SU-DHL-6 (cell line): ENCODE results near the gene SNU13.
"Not testable (repeated sequence)": the region's sequence is repeated elsewhere in the genome, so short reads cannot be mapped to it uniquely, and the experiment has no call there.

ENCODE experiments used
- H2AFZ ChIP-seq: fragments of 200-600 bp; sonication (generic); 2 replicates; pipeline ENCODE4 v1.6.1; 2014; ENCODE audit warnings: low read depth, mild to moderate bottlenecking, moderate library complexity, mixed read lengths, antibody characterized with exemption, low read length; ENCODE audit not compliant: severe bottlenecking
- H3F3A ChIP-seq: fragments of 200-600 bp; shearing (Covaris generic); 2 replicates; pipeline ENCODE4 v1.6.0; 2016; ENCODE audit warnings: antibody characterized with exemption, mild to moderate bottlenecking; ENCODE audit not compliant: insufficient read depth
- H3K27ac ChIP-seq: fragments of 200-600 bp; sonication (generic); 2 replicates; pipeline ENCODE4 v1.5.1; 2016; ENCODE audit warnings: low read depth, mild to moderate bottlenecking, low read length, moderate library complexity, mixed read lengths
- H3K27me3 ChIP-seq: fragments of 200-600 bp; sonication (generic), shearing (Covaris generic); 2 replicates; pipeline ENCODE4 v1.6.0; 2014; ENCODE audit warnings: mild to moderate bottlenecking, low read length
- H3K36me3 ChIP-seq: fragments of 200-600 bp; sonication (generic); 2 replicates; pipeline ENCODE4 v1.6.1; 2014; ENCODE audit warnings: mild to moderate bottlenecking, low read length, mixed read lengths
- H3K4me2 ChIP-seq: fragments of 300-600, 200-600 bp; shearing (Covaris generic), sonication (generic); 2 replicates; pipeline ENCODE4 v1.6.0; 2014; ENCODE audit warnings: low read length, low read depth, mild to moderate bottlenecking; ENCODE audit not compliant: poor library complexity, severe bottlenecking
- H3K4me3 ChIP-seq: fragments of 200-600 bp; sonication (generic); 2 replicates; pipeline ENCODE4 v1.5.1; 2014; ENCODE audit warnings: antibody characterized with exemption, low read length, mild to moderate bottlenecking, mixed read lengths; ENCODE audit not compliant: insufficient read depth, poor library complexity, severe bottlenecking
- H3K79me2 ChIP-seq: fragments of 200-600 bp; sonication (generic); 2 replicates; pipeline ENCODE4 v1.6.1; 2014; ENCODE audit warnings: mild to moderate bottlenecking, low read length, moderate library complexity; ENCODE audit not compliant: insufficient read depth
- H3K9ac ChIP-seq: fragments of 200-600 bp; sonication (generic); 2 replicates; pipeline ENCODE4 v1.7.0; 2014; ENCODE audit warnings: mild to moderate bottlenecking, low read length
- H3K9me2 ChIP-seq: fragments of 200-600 bp; sonication (generic); replicated peaks from 2 replicates; pipeline ENCODE4 v1.6.1; 2014; ENCODE audit warnings: low read length; ENCODE audit not compliant: insufficient read depth
- H3K9me3 ChIP-seq: fragments of 200-600 bp; sonication (generic); 2 replicates; pipeline ENCODE4 v1.6.1; 2014; ENCODE audit warnings: low read length, mixed read lengths; ENCODE audit not compliant: insufficient read depth
- H4K20me1 ChIP-seq: fragments of 200-600 bp; sonication (generic); 2 replicates; pipeline ENCODE4 v1.6.1; 2014; ENCODE audit warnings: low read depth, mild to moderate bottlenecking, antibody characterized with exemption, low read length, moderate library complexity, mixed read lengths
- EZH2phosphoT487 ChIP-seq: fragments of 200-600 bp; sonication (generic), shearing (Covaris generic); conservative IDR thresholded peaks from 2 replicates; pipeline ENCODE4 v1.6.1; 2018; ENCODE audit warnings: mild to moderate bottlenecking, antibody characterized with exemption, low read length, moderate library complexity, mixed read lengths
- TF ChIP-seq, protein P1 (sequence below): fragments of 200-600 bp; sonication (generic); IDR thresholded peaks from one replicate; pipeline ENCODE4 v1.5.1; 2017; ENCODE audit warnings: antibody characterized with exemption, mild to moderate bottlenecking, low read length, moderate library complexity; ENCODE audit not compliant: insufficient read depth, poor library complexity, severe bottlenecking

The SNU13 gene

DNA sequence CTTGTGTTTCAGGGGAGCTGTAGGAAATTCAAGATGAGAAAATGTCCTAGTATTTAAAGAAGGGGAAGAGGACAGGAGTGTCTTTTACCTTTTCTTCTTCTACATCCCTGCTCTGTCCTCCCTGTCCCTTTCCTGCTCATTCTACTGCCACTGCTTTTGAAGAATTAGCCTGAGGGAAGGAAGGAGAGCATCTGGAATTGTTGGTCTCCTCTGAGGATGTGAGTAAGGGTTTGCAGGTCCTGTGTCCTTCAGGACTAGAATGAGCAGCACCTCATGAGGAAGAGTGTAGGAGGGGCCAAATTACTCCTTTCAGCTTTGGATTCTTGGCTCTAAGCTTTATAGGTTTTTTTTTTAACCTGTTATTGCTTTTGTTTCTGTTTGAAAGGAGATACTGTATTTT, 24.2 kb downstream of the SNU13 start:
- Histone ChIP-seq H3K27me3 (no peaks in the 10 kb centered on the region), H4K20me1 (no peaks in the 10 kb centered on the region), H3K9me3 (no peaks in the 10 kb centered on the region), H3K4me3 (no peak overlapping the region), H3K4me2 (no peak overlapping the region), H3K27ac (no peak overlapping the region), H3K9me2 (no peaks in the 10 kb centered on the region), H3K36me3 (peaks cover 27% of the 10 kb centered on the region), H3K9ac (no peak overlapping the region), H3K79me2 (no peaks in the 10 kb centered on the region), H3F3A (peaks cover 44% of the 10 kb centered on the region), H2AFZ (no peak overlapping the region)
- TF ChIP-seq, protein P1, sequence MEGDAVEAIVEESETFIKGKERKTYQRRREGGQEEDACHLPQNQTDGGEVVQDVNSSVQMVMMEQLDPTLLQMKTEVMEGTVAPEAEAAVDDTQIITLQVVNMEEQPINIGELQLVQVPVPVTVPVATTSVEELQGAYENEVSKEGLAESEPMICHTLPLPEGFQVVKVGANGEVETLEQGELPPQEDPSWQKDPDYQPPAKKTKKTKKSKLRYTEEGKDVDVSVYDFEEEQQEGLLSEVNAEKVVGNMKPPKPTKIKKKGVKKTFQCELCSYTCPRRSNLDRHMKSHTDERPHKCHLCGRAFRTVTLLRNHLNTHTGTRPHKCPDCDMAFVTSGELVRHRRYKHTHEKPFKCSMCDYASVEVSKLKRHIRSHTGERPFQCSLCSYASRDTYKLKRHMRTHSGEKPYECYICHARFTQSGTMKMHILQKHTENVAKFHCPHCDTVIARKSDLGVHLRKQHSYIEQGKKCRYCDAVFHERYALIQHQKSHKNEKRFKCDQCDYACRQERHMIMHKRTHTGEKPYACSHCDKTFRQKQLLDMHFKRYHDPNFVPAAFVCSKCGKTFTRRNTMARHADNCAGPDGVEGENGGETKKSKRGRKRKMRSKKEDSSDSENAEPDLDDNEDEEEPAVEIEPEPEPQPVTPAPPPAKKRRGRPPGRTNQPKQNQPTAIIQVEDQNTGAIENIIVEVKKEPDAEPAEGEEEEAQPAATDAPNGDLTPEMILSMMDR, result no peak
- TF ChIP-seq EZH2phosphoT487, result no peak

DNA sequence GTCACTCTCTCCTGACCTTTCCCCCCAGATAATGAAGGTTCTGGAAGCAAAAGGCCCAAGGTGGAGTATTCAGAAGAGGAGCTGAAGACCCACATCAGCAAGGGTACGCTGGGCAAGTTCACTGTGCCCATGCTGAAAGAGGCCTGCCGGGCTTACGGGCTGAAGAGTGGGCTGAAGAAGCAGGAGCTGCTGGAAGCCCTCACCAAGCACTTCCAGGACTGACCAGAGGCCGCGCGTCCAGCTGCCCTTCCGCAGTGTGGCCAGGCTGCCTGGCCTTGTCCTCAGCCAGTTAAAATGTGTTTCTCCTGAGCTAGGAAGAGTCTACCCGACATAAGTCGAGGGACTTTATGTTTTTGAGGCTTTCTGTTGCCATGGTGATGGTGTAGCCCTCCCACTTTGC, 25.1 kb downstream of the SNU13 start:
- peaks cover 41% of the 10 kb centered on the region for H3F3A ChIP-seq

DNA sequence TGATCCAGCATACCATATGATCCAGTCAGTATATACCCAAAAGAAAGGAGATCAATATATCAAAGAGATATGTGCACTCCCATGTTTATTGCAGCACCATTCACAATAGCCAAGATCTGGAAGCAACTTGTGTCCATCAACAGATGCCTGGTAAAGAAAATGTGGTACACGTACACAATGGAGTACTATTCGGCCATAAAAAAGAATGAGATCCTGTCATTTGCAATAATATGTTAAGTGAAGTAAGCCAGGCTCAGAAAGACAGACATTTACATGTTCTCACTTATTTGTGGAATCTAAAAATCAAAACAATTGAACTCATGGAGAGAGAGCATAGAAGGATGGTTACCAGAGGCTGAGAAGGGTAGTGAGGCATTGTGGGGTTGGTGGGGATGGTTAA, 27.0 kb downstream of the SNU13 start:
- Histone ChIP-seq H4K20me1 (no peaks in the 10 kb centered on the region), H3K79me2 (no peaks in the 10 kb centered on the region), H3K9ac (no peak overlapping the region), H3F3A (peaks cover 31% of the 10 kb centered on the region), H3K4me3 (no peak overlapping the region), H3K4me2 (no peak overlapping the region), H3K9me2 (no peaks in the 10 kb centered on the region), H3K27me3 (no peaks in the 10 kb centered on the region), H3K9me3 (no peaks in the 10 kb centered on the region), H3K36me3 (peaks cover 38% of the 10 kb centered on the region), H2AFZ (no peak overlapping the region), H3K27ac (no peak overlapping the region)
- TF ChIP-seq, protein P1, result no peak
- TF ChIP-seq EZH2phosphoT487, result no peak

More for the DNA sequence above, 25.1 kb downstream of the SNU13 start:
- not testable (repeated sequence) for H4K20me1 ChIP-seq, H3K4me2 ChIP-seq, H3K9me2 ChIP-seq, H3K4me3 ChIP-seq, H3K9ac ChIP-seq, H2AFZ ChIP-seq, H3K27ac ChIP-seq, H3K27me3 ChIP-seq, H3K79me2 ChIP-seq, H3K9me3 ChIP-seq
- H3K36me3 ChIP-seq, result peaks cover 27% of the 10 kb centered on the region

DNA sequence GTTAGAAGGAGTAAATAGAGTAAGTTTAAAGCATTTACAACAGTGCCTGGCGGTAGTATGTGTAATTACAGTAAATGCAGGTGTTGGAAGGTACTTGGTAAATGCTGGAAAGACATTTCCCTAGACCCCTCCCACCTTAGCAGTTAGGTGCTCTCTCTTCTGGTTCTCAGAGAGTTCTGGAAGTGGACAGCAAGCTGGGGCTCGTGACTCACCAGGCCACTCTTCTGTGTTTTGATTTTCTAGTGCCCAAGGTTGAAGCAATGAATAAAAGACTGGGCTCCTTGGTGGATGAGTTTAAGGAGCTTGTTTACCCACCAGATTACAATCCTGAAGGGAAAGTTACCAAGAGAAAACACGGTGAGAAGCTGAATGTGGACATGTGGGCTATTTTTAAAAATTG, 27.6 kb downstream of the SNU13 start:
- H3F3A ChIP-seq, result peaks cover 31% of the 10 kb centered on the region
- no peaks in the 10 kb centered on the region for H3K9me2 ChIP-seq
- H3K9me3 ChIP-seq, result no peaks in the 10 kb centered on the region
- no peak overlapping the region for H3K4me2 ChIP-seq
- no peak overlapping the region for H2AFZ ChIP-seq
- TF ChIP-seq, protein P1, result no peak
- TF ChIP-seq EZH2phosphoT487, result no peak
- H4K20me1 ChIP-seq, result no peaks in the 10 kb centered on the region
- H3K27me3 ChIP-seq, result no peaks in the 10 kb centered on the region
- no peaks in the 10 kb centered on the region for H3K79me2 ChIP-seq
- H3K36me3 ChIP-seq, result peaks cover 42% of the 10 kb centered on the region
- no peak overlapping the region for H3K4me3 ChIP-seq
- H3K9ac ChIP-seq, result no peak overlapping the region
- no peak overlapping the region for H3K27ac ChIP-seq
